HL-60 (cell line): ENCODE measurements around the gene ROCK2.

Experiments
- DNase-seq, 2 experiments: peaks; one replicate each; pipeline ENCODE4 v3.0.0-alpha.2; 2010 to 2020; ENCODE audit warnings: low read depth in 1 of 2, low spot score in 1 of 2
- H3K27ac ChIP-seq: fragments of 250-450 bp; sonication (Bioruptor Pico); replicated peaks from 2 replicates; pipeline ENCODE4 v1.5.1; 2020; ENCODE audit warnings: mild to moderate bottlenecking, moderate library complexity
- H3K27me3 ChIP-seq: fragments of 250-450 bp; sonication (Bioruptor Pico); 2 replicates; pipeline ENCODE4 v1.5.1; 2021; ENCODE audit warnings: mild to moderate bottlenecking, moderate library complexity; ENCODE audit not compliant: insufficient read depth, poor library complexity, severe bottlenecking
- H3K4me3 ChIP-seq: replicated peaks from 2 replicates; pipeline ENCODE4 v1.5.1; 2011; ENCODE audit warnings: mild to moderate bottlenecking, control low read depth, low read length; ENCODE audit not compliant: insufficient read depth
- GABPA ChIP-seq: IDR thresholded peaks from 2 replicates; pipeline ENCODE4 v1.6.1; 2012; ENCODE audit warnings: low read depth
- POLR2AphosphoS5 ChIP-seq: IDR thresholded peaks from 2 replicates; pipeline ENCODE4 v1.6.1; 2012; ENCODE audit warnings: low read depth
- SPI1 ChIP-seq: IDR thresholded peaks from 2 replicates; pipeline ENCODE4 v1.6.1; 2012; ENCODE audit warnings: low read depth, mild to moderate bottlenecking, borderline replicate concordance
- TF ChIP-seq, protein P1 (sequence below): IDR thresholded peaks from one replicate; pipeline ENCODE4 v1.5.1; 2011; ENCODE audit warnings: low read length, control low read depth, inconsistent platforms; ENCODE audit not compliant: insufficient read depth
- TF ChIP-seq, protein P2 (sequence below): IDR thresholded peaks from 2 replicates; pipeline ENCODE4 v1.6.1; 2012; ENCODE audit warnings: low read depth; ENCODE audit not compliant: insufficient replicate concordance

Gene ROCK2

DNA sequence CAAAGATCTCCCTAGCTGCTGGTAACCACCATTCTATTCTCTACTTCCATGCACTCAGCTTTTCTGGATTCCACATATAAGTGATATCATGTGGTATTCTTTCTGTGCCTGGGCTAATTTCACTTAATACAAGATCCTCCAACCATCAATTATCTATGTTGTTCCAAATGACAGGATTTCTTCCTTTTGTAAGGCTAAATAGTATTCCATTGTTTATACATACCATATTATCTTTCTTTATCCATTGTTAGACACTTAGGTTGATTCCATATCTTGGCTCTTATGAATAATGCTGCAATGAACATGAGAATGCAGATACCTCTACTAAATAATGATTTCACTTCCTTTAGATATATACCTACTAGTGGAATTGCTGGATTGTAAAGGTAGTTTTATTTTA lies 66.2 kb downstream of the ROCK2 start:
- DNase-seq: no peak
- H3K27me3 ChIP-seq: no peaks in the 10 kb centered on the region

DNA sequence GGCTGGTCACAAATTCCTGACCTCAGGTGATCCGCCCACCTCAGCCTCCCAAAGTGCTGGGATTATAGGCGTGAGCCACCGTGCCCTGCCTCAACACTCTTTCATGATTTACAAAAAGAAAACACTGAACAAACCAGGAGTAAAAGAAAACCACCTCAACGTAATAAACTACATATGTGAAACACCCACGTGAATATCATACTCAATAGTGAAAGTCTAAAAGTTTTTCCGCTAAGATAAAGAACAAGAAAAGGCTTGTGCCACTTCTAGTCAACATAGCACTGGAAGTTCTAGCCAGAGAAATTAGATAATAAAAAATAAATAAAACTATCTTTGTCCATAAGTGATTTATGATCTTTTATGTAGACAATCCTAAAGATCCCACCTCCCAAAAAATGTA lies 68.5 kb downstream of the ROCK2 start:
- H3K4me3 ChIP-seq: no peak overlapping the region
- DNase-seq: no peak
- no peak overlapping the region for H3K27ac ChIP-seq
- H3K27me3 ChIP-seq: no peaks in the 10 kb centered on the region
- no peak for TF ChIP-seq POLR2AphosphoS5
- no peak for TF ChIP-seq GABPA
- TF ChIP-seq, protein P1, sequence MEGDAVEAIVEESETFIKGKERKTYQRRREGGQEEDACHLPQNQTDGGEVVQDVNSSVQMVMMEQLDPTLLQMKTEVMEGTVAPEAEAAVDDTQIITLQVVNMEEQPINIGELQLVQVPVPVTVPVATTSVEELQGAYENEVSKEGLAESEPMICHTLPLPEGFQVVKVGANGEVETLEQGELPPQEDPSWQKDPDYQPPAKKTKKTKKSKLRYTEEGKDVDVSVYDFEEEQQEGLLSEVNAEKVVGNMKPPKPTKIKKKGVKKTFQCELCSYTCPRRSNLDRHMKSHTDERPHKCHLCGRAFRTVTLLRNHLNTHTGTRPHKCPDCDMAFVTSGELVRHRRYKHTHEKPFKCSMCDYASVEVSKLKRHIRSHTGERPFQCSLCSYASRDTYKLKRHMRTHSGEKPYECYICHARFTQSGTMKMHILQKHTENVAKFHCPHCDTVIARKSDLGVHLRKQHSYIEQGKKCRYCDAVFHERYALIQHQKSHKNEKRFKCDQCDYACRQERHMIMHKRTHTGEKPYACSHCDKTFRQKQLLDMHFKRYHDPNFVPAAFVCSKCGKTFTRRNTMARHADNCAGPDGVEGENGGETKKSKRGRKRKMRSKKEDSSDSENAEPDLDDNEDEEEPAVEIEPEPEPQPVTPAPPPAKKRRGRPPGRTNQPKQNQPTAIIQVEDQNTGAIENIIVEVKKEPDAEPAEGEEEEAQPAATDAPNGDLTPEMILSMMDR: no peak

More for the DNA sequence above, 66.2 kb downstream of the ROCK2 start:
- TF ChIP-seq SPI1 (no peak), POLR2AphosphoS5 (no peak), GABPA (no peak)
- TF ChIP-seq, protein P2, sequence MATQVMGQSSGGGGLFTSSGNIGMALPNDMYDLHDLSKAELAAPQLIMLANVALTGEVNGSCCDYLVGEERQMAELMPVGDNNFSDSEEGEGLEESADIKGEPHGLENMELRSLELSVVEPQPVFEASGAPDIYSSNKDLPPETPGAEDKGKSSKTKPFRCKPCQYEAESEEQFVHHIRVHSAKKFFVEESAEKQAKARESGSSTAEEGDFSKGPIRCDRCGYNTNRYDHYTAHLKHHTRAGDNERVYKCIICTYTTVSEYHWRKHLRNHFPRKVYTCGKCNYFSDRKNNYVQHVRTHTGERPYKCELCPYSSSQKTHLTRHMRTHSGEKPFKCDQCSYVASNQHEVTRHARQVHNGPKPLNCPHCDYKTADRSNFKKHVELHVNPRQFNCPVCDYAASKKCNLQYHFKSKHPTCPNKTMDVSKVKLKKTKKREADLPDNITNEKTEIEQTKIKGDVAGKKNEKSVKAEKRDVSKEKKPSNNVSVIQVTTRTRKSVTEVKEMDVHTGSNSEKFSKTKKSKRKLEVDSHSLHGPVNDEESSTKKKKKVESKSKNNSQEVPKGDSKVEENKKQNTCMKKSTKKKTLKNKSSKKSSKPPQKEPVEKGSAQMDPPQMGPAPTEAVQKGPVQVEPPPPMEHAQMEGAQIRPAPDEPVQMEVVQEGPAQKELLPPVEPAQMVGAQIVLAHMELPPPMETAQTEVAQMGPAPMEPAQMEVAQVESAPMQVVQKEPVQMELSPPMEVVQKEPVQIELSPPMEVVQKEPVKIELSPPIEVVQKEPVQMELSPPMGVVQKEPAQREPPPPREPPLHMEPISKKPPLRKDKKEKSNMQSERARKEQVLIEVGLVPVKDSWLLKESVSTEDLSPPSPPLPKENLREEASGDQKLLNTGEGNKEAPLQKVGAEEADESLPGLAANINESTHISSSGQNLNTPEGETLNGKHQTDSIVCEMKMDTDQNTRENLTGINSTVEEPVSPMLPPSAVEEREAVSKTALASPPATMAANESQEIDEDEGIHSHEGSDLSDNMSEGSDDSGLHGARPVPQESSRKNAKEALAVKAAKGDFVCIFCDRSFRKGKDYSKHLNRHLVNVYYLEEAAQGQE: no peak
- TF ChIP-seq, protein P1: no peak
- Histone ChIP-seq H3K27ac (no peak overlapping the region), H3K4me3 (no peak overlapping the region)

DNA sequence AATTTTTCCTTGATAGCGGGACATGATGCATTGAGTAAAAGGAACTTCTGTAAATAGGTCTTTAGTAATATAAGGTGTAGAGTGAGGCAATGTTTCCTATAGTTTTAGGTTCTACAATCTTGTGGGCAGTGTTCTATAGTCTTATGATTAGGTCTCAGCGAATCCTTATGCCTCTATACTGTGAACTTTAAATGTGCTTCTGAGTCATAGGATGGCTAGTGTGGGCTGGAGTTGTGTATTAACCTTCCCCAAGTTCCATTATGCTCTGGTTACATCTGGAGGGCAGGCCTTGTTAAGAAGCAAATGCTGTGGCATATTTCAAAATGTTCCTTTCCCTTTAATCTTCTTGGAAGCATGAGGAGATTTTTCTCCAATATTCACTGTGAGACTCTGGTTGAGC lies 73.5 kb downstream of the ROCK2 start:
- peak; percentile 23 to 43 for DNase-seq
- TF ChIP-seq, protein P1: no peak
- TF ChIP-seq GABPA (no peak), SPI1 (no peak)
- Histone ChIP-seq H3K27ac (no peak overlapping the region), H3K4me3 (no peak overlapping the region), H3K27me3 (no peaks in the 10 kb centered on the region)

DNA sequence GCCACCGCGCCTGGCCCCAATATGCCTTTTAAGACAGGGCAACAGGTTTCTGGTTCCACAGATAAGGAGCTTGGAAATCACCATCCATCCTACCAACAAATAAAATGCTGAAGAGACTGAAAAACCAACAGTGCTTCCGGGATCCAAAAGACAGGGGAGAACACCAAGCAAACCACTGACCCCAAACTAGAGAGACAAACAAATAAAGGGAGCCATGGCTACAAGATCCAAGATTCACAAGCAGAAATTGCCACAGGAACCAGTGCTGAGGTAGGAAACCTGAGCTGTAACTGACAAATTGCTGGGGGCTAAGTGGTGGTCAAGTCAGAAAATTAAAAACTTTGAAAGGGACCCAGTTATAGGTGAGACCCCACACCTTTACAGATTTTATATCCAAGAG lies 76.5 kb downstream of the ROCK2 start:
- Histone ChIP-seq H3K4me3 (no peak overlapping the region), H3K27me3 (no peaks in the 10 kb centered on the region), H3K27ac (no peak overlapping the region)
- DNase-seq: no peak
- TF ChIP-seq SPI1: no peak
- TF ChIP-seq, protein P1: no peak
- no peak for TF ChIP-seq GABPA
- TF ChIP-seq POLR2AphosphoS5: no peak
- TF ChIP-seq, protein P2: no peak
